Calu3 (cell line): ENCODE results near the gene LGR4. TPM values are rescaled to one million over a fixed set of nuclear protein-coding genes. Genes with fewer than 3 reads are reported as not detected.

Experiments
- BruUV-seq: library from RNA; stranded (reverse); fragments of 400-500 nt; replicated peaks from 2 replicates; lab custom pipeline; 2021; lab: Mats Ljungman, UMichigan
- CTCF ChIA-PET: fragments of 300-600 bp; sonication (Branson Sonifier 250); formaldehyde crosslinking; loops from one replicate; lab custom pipeline; 2022; ENCODE audit warnings: antibody characterized with exemption; lab: Charles Lee
- DNase-seq: peaks from one replicate; pipeline ENCODE4 v3.0.0; 2022
- H3K27ac Mint-ChIP-seq: one replicate; pipeline ENCODE4 v1.8.0; 2022; ENCODE audit warnings: mixed read lengths; ENCODE audit not compliant: unreplicated experiment
- H3K27me3 Mint-ChIP-seq: one replicate; pipeline ENCODE4 v1.8.0; 2022; ENCODE audit warnings: mixed read lengths; ENCODE audit not compliant: unreplicated experiment
- H3K36me3 Mint-ChIP-seq: one replicate; pipeline ENCODE4 v1.8.0; 2022; ENCODE audit warnings: mild to moderate bottlenecking, moderate library complexity, mixed read lengths; ENCODE audit not compliant: insufficient read depth, unreplicated experiment
- H3K4me1 Mint-ChIP-seq: one replicate; pipeline ENCODE4 v1.8.0; 2022; ENCODE audit warnings: mild to moderate bottlenecking, low read depth, mixed read lengths; ENCODE audit not compliant: unreplicated experiment
- H3K4me3 Mint-ChIP-seq: one replicate; pipeline ENCODE4 v1.8.0; 2022; ENCODE audit warnings: mild to moderate bottlenecking, low read depth, moderate library complexity, mixed read lengths; ENCODE audit not compliant: unreplicated experiment
- H3K9me3 Mint-ChIP-seq: one replicate; pipeline ENCODE4 v1.8.0; 2022; ENCODE audit warnings: low read depth, mixed read lengths; ENCODE audit not compliant: unreplicated experiment
- CTCF ChIP-seq: fragments of 200-600 bp; IDR thresholded peaks from one replicate; pipeline ENCODE4 v1.8.0; 2022; ENCODE audit warnings: antibody characterized with exemption; ENCODE audit not compliant: unreplicated experiment
- intact Hi-C: fragments of 100-400 bp; cut with micrococcal nuclease; formaldehyde crosslinking; loops from one replicate; pipeline ENCODE4 v1.10.0; 2022; ENCODE audit not compliant: unreplicated experiment
- total RNA-seq: library from RNA; stranded (reverse); gene quantifications from 2 replicates; pipeline ENCODE4 v1.2.3, GENCODE V29; 2022

LGR4 gene
- total RNA-seq, 1 experiment from 2014 or later, result 50.0 TPM

DNA sequence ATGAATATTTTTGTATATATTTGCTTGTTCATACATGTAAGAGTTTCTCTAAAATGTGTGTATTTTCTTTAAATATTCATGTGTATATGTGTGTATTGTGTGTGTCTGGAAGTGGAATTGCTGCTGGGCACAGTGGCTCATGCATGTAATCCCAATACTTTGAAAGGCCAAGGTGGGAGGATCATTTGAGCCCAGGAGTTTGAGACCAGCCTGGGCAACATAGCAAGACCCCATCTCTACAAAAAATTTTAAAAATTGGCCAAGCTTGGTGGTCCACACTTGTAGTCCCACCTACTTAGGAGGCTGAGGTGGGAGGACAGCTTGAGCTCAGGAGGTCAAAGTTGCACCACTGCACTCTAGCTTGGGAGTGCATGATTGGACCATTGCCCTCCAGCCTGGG lies 4.7 kb upstream of the LGR4 start:
- DNase-seq, result no peak
- CTCF ChIA-PET, result no interaction called here
- no peak overlapping the region for H3K4me3 Mint-ChIP-seq
- peaks cover 8% of the 10 kb centered on the region for H3K4me1 Mint-ChIP-seq
- no TSS peak for BruUV-seq
- H3K9me3 Mint-ChIP-seq, result no peaks in the 10 kb centered on the region
- intact Hi-C loops, result no loop called here
- TF ChIP-seq CTCF, result no peak
- peaks cover 15% of the 10 kb centered on the region for H3K36me3 Mint-ChIP-seq
- H3K27me3 Mint-ChIP-seq, result no peaks in the 10 kb centered on the region
- H3K27ac Mint-ChIP-seq, result no peak overlapping the region

GRCh38 chr11:27475622-27476021 lies 3.0 kb upstream of the LGR4 start:
- Mint-ChIP-seq H3K9me3 (no peaks in the 10 kb centered on the region), H3K36me3 (peaks cover 31% of the 10 kb centered on the region), H3K4me3 (no peak overlapping the region), H3K4me1 (peaks cover 8% of the 10 kb centered on the region), H3K27ac (no peak overlapping the region), H3K27me3 (no peaks in the 10 kb centered on the region)
- intact Hi-C loops, result no loop called here
- BruUV-seq, result no TSS peak
- TF ChIP-seq CTCF, result no peak
- CTCF ChIA-PET, result interaction anchor here (0.6 kb wide), 1 partner anchor 9 kb away, joined by 3 read pairs; no protein-coding TSS in a partner anchor
- no peak for DNase-seq

- CTCF ChIA-PET, result interaction anchor here (0.6 to 2.0 kb wide), 17 partner anchors 9 to 719 kb away, joined by 3 to 8 read pairs (median 6); partner anchors contain the start of gene CCDC34
- no peaks in the 10 kb centered on the region for H3K27me3 Mint-ChIP-seq
- peaks cover 49% of the 10 kb centered on the region for H3K36me3 Mint-ChIP-seq
- no peak for DNase-seq
- H3K9me3 Mint-ChIP-seq, result no peaks in the 10 kb centered on the region
- no peak for TF ChIP-seq CTCF
- H3K27ac Mint-ChIP-seq, result peak overlapping the region; percentile 93
- H3K4me1 Mint-ChIP-seq, result peaks cover 21% of the 10 kb centered on the region
- intact Hi-C loops, result loop anchor here (5.0 kb wide), 2 partner anchors 161 to 266 kb away; no protein-coding TSS in a partner anchor
- H3K4me3 Mint-ChIP-seq, result peak overlapping the region; percentile 88
- BruUV-seq, result no TSS peak
Measured at GRCh38 chr11:27473017-27473406, 422 bp upstream of the LGR4 start.

DNA sequence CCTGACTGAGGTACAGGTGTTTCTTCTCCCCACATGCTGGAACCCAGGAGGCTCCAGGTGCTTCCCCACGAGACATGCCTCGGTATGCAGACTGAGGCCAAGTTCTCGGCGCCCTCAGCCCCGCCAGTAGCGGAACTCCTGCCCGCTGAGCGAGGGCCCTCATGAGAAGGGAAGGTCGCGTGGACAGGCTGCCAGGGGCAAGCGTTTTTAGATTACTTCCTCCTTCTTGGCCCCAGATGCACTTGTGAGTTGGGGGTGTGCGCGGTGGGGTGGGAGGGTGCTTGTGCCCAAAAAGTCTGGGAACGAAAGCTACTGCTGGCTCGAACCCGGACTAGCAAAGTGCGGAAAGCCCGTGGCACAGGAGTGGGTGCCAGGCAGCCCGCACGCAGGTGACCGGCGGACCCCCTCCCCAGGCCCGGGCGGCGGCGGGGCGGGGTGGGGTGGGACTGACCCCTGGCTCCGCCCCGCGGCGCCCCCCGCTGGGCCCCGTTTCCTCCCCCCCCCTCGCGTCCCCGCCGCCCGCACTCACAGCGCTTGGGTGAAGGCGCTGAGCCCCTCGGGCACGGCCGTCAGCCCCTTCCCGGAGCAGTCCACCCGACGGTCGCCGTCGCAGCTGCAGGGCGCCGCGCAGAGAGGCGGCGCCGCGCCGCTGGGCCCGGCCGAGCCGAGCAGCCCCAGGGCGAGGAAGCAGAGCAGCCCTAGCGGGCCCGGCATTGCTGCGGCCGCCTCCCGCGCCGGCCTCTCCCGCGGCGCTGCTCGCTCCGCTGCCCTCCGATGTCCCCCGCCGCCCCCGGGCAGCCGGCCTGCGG lies 797 bp downstream of the LGR4 start:
- peaks cover 49% of the 10 kb centered on the region for H3K36me3 Mint-ChIP-seq
- H3K9me3 Mint-ChIP-seq, result no peaks in the 10 kb centered on the region
- H3K27ac Mint-ChIP-seq, result peak overlapping the region; percentile 55
- no TSS peak for BruUV-seq
- H3K4me1 Mint-ChIP-seq, result peaks cover 24% of the 10 kb centered on the region
- H3K27me3 Mint-ChIP-seq, result no peaks in the 10 kb centered on the region
- peak overlapping the region; percentile 88 for H3K4me3 Mint-ChIP-seq
- intact Hi-C loops, result loop anchor here (5.0 kb wide), 2 partner anchors 159 to 264 kb away; no protein-coding TSS in a partner anchor
- DNase-seq, result peak; percentile 40
- TF ChIP-seq CTCF, result no peak
- CTCF ChIA-PET, result interaction anchor here (1.0 to 2.0 kb wide), 8 partner anchors 7 to 300 kb away, joined by 3 to 8 read pairs (median 6); partner anchors contain the start of gene CCDC34
